ENCODE measurements around the gene TBC1D17. TPM values are rescaled to one million over a fixed set of nuclear protein-coding genes. Genes with fewer than 3 reads are reported as not detected.

The TBC1D17 gene
- polyA plus RNA-seq, 1 donor (not counting 4 experiments of a cell fraction or from before 2014, with no cell fraction given): 9.4 TPM

- peaks cover 15 to 24% of the 10 kb centered on the region in 2 experiments for H3K36me3 ChIP-seq (ENCODE audit: control insufficient read depth in 2 of 2, extremely low read depth in 1 of 2, insufficient read depth in 2 of 2, low read length in 2 of 2)
- TF ChIP-seq EZH2 (IDR thresholded peaks at IDR 0.05; ENCODE audit: low read length): no peak
- no peak for TF ChIP-seq CTCF (optimal IDR thresholded peaks at IDR 0.05 in 1 of 3, IDR thresholded peaks at IDR 0.05 in 1 of 3, conservative IDR thresholded peaks at IDR 0.05 in 1 of 3; ENCODE audit: extremely low read depth in 1 of 3, insufficient read depth in 2 of 3, low read length in 3 of 3)
- H4K20me1 ChIP-seq (ENCODE audit: control insufficient read depth, extremely low read depth, insufficient read depth, low read length): no peaks in the 10 kb centered on the region
- no peak overlapping the region for H3K4me3 ChIP-seq (ENCODE audit: control insufficient read depth in 2 of 3, extremely low read depth in 1 of 3, insufficient read depth in 2 of 3, low read depth in 1 of 3, low read length in 3 of 3)
- H3K9me1 ChIP-seq (ENCODE audit: control insufficient read depth, extremely low read depth, insufficient read depth, low read length): no peaks in the 10 kb centered on the region
- DNase-seq (ENCODE audit: low read depth, low spot score) (no peak), FAIRE-seq (no peak)
- peaks cover 29% of the 10 kb centered on the region for H3K4me1 ChIP-seq (ENCODE audit: control insufficient read depth, extremely low read depth, insufficient read depth, low read length)
- peaks cover 31% of the 10 kb centered on the region for H3K79me2 ChIP-seq (ENCODE audit: control insufficient read depth, insufficient read depth, low read length)
- H3K27me3 ChIP-seq (ENCODE audit: control insufficient read depth, extremely low read depth, insufficient read depth, low read length): no peaks in the 10 kb centered on the region
- no peaks in the 10 kb centered on the region for H3K9me3 ChIP-seq (ENCODE audit: control insufficient read depth, low read depth, low read length)
- H3K9ac ChIP-seq (ENCODE audit: control insufficient read depth, extremely low read depth, insufficient read depth, low read length): no peak overlapping the region
- H3K27ac ChIP-seq (ENCODE audit: control insufficient read depth, insufficient read depth, low read length): no peak overlapping the region
- dilution Hi-C loops (cut with MboI; ENCODE audit: extremely low pct_ligation_motif_present, low sequenced_read_pairs): no loop called here
- no peak overlapping the region for H3K4me2 ChIP-seq (ENCODE audit: control insufficient read depth, extremely low read depth, insufficient read depth, low read depth, low read length)
- no peak overlapping the region for H2AFZ ChIP-seq (ENCODE audit: control insufficient read depth, low read length)
Observed at GRCh38 chr19:49873834-49874233, 3.7 kb upstream of the TBC1D17 start.

GRCh38 chr19:49874503-49875157 lies 2.9 kb upstream of the TBC1D17 start:
- Histone ChIP-seq H3K4me1 (ENCODE audit: control insufficient read depth, extremely low read depth, insufficient read depth, low read length) (peaks cover 30% of the 10 kb centered on the region), H3K4me3 (ENCODE audit: control insufficient read depth in 2 of 3, extremely low read depth in 1 of 3, insufficient read depth in 2 of 3, low read depth in 1 of 3, low read length in 3 of 3) (peak overlapping the region in 2 of 3 experiments; percentile 50 to 92), H3K9ac (ENCODE audit: control insufficient read depth, extremely low read depth, insufficient read depth, low read length) (peak overlapping the region; percentile 99), H4K20me1 (ENCODE audit: control insufficient read depth, extremely low read depth, insufficient read depth, low read length) (no peaks in the 10 kb centered on the region), H3K9me1 (ENCODE audit: control insufficient read depth, extremely low read depth, insufficient read depth, low read length) (no peaks in the 10 kb centered on the region), H3K27ac (ENCODE audit: control insufficient read depth, insufficient read depth, low read length) (peak overlapping the region; percentile 100), H3K9me3 (ENCODE audit: control insufficient read depth, low read depth, low read length) (no peaks in the 10 kb centered on the region), H2AFZ (ENCODE audit: control insufficient read depth, low read length) (no peak overlapping the region), H3K27me3 (ENCODE audit: control insufficient read depth, extremely low read depth, insufficient read depth, low read length) (no peaks in the 10 kb centered on the region), H3K79me2 (ENCODE audit: control insufficient read depth, insufficient read depth, low read length) (peaks cover 36% of the 10 kb centered on the region), H3K36me3 (ENCODE audit: control insufficient read depth in 2 of 2, extremely low read depth in 1 of 2, insufficient read depth in 2 of 2, low read length in 2 of 2) (peaks cover 18 to 24% of the 10 kb centered on the region in 2 experiments), H3K4me2 (ENCODE audit: control insufficient read depth, extremely low read depth, insufficient read depth, low read depth, low read length) (peak overlapping the region; percentile 90)
- dilution Hi-C loops (cut with MboI; ENCODE audit: extremely low pct_ligation_motif_present, low sequenced_read_pairs): no loop called here
- FAIRE-seq: peak; percentile 32
- TF ChIP-seq EZH2 (IDR thresholded peaks at IDR 0.05; ENCODE audit: low read length) (no peak), CTCF (optimal IDR thresholded peaks at IDR 0.05 in 1 of 3, IDR thresholded peaks at IDR 0.05 in 1 of 3, conservative IDR thresholded peaks at IDR 0.05 in 1 of 3; ENCODE audit: extremely low read depth in 1 of 3, insufficient read depth in 2 of 3, low read length in 3 of 3) (no peak)
- DNase-seq (ENCODE audit: low read depth, low spot score): peak; percentile 74
